ENCODE results near the gene MGARP.
"Not testable (repeated sequence)": the region's sequence is repeated elsewhere in the genome, so short reads cannot be mapped to it uniquely, and the experiment has no call there.

The MGARP gene

DNA sequence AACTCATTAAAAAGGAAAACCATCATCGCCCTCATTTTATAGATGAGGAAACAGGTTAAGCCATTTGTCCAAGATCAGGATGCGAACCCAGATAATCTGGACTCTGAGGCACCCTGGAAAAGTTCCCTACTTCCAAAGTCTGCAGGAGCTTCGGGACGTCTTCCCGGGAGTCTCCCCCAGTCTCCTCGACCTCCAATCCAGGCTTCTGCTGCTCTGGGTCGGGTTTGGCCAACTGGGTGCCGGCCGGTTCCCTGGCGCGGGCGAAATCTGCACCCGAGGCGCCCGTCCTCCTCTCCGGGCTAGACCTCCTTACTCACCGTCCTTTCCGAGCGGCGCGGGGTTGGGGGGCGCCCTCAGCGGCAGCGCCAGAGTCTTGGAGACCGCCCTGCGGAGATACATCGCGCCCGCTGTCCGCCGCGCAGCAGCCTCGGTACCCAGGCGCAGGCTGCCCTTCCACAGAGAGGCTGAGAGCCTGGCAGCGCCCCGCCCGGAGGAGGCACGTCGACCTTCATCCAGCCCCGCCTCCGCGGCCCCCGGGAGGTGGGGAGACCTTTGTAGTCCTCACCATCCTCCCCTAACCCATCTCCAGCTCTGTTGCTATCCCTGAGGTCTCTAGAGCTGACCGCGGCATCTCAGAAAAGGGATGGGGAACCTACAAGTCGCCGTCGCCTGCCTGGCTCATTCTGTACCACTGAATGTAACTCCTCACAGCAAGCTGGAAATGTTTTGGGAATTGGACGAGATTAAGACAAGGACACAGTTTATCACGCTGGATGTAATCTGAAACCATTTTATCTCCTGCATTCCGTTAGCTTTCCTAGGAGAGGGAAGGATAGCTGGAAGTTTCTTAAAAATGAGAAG lies at the start of gene MGARP:
Gene MGARP, minus strand, starts transcription at position 466 of the 861 bp plus-strand sequence. Its CDS starts 67 bp downstream, at position 399.
- in situ Hi-C loops (cut with MboI; ENCODE audit: low sequenced_read_pairs), result no loop called here

- in situ Hi-C loops (cut with MboI; ENCODE audit: low sequenced_read_pairs), result no loop called here
These were observed 49.7 kb upstream of the MGARP start for GRCh38 chr4:139329665-139330200.

DNA sequence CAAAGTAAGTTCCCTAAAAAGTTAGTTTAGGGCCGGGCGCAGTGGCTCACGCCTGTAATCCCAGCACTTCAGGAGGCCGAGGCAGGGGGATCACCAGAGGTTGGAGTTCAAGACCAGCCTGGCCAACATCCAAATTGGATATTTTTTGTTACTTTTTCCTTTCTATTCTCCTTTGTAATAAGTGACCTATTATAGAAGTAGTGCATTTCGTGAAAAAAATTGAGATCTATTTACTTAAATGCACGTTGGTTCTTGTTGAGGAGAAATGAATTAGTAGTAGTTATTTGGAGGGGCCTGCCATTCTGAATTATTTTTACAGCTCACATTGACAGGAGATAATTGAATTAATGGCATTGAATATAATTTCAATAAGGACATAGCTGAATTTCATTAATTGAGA lies 44.6 kb upstream of the MGARP start:
- in situ Hi-C loops (cut with MboI; ENCODE audit: low sequenced_read_pairs), result no loop called here

- in situ Hi-C loops (cut with MboI; ENCODE audit: low sequenced_read_pairs), result not testable (repeated sequence)
These were observed 42.5 kb upstream of the MGARP start for GRCh38 chr4:139322541-139322940.

DNA sequence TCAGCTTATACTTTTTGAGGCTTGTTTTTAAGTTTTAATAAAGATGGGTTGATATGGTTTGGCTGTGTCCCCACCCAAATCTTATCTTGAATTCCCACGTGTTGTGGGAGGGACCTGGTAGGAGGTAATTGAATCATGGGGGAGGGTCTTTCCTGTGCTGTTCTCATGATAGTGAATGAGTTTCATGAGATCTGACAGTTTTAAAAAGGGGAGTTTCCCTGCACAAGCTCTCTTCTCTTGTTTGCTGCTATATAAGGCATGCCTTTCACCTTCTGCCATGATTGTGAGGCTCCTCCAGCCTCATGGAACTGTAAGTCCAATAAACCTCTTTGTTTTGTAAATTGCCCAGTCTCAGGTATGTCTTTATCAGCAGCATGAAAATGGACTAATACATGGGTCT lies 42.0 kb upstream of the MGARP start:
- in situ Hi-C loops (cut with MboI; ENCODE audit: low sequenced_read_pairs), result not testable (repeated sequence)

DNA sequence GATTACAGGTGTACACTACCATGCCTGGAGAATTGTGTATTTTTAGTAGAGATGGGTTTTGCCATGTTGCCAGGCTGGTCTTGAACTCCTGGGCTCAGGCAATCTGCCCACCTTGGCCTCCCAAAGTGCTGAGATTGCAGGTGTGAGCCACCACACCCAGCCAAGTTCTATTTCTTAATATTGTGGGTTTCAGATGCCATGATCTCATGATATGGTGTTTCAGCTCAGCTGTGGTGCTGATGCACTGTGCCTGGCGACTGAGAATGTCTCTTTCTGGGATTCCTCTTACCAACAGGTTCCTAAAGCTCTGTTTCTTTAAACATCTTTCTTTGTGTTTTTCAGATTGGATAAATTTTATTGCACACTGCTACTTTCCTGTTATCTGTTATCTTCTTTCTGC lies 39.5 kb upstream of the MGARP start:
- in situ Hi-C loops (cut with MboI; ENCODE audit: low sequenced_read_pairs), result no loop called here

GRCh38 chr4:139317635-139318034 lies 37.6 kb upstream of the MGARP start:
- in situ Hi-C loops (cut with MboI; ENCODE audit: low sequenced_read_pairs), result no loop called here

GRCh38 chr4:139316733-139317132 lies 36.7 kb upstream of the MGARP start:
- in situ Hi-C loops (cut with MboI; ENCODE audit: low sequenced_read_pairs), result no loop called here

DNA sequence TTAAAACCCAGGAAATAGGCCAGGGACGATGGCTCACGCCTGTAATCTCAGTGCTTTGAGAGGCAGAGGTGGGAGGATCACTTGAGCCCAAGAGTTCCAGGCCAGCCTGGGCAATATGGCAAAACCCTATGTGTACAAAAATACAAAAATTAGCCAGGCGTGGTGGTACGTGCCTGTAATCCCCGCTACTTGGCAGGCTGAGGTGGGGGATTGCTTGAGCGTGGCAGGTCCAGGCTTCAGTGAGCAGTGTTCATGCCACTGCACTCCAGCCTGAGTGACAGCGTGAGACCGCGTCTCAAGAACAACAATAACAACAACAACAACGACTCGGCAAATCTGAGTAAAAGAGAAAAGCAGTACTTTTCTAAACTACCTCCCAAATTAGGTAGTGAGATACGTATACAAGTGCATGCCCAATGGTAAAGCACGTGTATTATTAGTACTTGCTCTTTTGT lies 35.2 kb upstream of the MGARP start:
- in situ Hi-C loops (cut with MboI; ENCODE audit: low sequenced_read_pairs), result no loop called here

DNA sequence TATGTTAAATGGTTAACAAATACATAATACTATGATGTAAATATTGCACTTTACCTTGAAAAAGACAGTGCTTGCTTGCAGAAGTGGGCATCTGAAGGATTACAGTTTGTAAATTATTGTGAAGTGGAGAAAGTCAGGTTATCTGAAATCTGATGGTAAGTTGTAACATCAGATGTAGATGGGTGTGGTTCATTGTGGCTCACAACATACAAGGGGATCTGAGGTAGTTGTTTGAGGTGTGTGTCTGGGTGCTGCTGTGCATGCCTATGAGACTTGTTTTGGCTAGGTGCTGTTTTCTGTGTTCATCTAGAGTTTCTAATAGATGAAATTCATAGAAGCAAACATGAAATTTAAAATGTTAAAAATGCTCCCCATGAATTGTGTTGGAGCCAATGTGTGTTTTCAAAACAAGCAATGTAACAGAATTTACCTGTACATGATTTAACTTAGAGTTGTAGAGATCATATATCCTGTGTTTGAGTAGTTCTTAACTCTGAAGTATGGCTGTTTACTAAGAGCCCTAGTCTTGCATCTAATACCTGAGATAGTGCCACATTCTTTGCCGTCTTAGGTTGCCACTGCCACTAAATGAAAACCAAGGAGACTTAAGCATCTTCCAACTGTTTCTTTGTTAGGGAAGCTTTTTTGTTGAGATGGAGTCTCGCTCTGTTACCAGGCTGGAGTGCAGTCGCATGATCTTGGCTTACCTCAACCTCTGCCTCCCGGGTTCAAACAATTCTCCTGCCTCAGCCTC lies 34.2 kb upstream of the MGARP start:
- in situ Hi-C loops (cut with MboI; ENCODE audit: low sequenced_read_pairs), result no loop called here

- in situ Hi-C loops (cut with MboI; ENCODE audit: low sequenced_read_pairs), result not testable (repeated sequence)
These were observed 33.4 kb upstream of the MGARP start for GRCh38 chr4:139313414-139313813.

DNA sequence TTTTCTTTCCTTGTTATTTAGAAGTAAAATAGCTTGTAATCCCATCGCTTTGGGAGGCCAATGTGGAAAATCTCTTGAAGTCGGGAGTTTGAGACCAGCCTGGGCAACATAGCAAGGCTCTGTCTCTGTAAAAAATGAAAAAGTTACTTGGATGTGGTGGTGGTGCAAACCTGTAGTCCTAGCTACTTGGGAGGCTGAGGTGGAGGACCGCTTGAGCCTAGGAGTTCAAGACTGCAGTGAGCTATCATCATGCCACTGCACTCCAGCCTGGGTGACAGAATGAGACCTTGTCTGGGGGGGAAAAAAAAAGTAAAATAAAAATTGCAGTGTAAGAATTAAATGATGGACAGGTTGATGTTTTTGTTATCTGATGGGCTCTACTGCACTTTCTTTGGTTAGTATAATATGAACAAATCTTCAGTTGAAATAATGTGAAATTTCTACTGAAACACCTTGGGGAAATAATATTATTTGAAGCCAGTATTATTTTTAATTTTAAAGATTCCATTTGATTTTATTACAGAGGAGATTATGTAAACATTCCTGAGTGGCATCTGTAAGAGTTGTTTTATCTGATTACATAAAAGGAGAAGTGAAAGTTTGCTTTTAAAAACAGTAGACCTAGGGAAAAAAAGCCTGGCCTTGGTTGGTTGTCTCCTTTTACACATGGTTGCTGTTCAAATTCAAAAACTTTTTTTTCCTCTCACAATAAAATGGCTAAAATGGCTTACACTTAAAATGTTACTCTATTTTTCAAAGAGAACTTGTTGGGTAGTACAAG lies 32.7 kb upstream of the MGARP start:
- in situ Hi-C loops (cut with MboI; ENCODE audit: low sequenced_read_pairs), result no loop called here

- in situ Hi-C loops (cut with MboI; ENCODE audit: low sequenced_read_pairs), result no loop called here
These were observed 31.9 kb upstream of the MGARP start for GRCh38 chr4:139311909-139312308.

GRCh38 chr4:139304920-139305319 lies 24.9 kb upstream of the MGARP start:
- in situ Hi-C loops (cut with MboI; ENCODE audit: low sequenced_read_pairs), result no loop called here

GRCh38 chr4:139301821-139302611 lies 22.0 kb upstream of the MGARP start, which contains the start of gene NDUFC1:
Gene NDUFC1 (minus strand): TSS chr4:139302477. CDS start chr4:139295798, 6,679 bp downstream.
- in situ Hi-C loops (cut with MboI; ENCODE audit: low sequenced_read_pairs), result no loop called here

GRCh38 chr4:139301113-139301820 lies 21.2 kb upstream of the MGARP start, which contains the start of gene NAA15:
Gene NAA15 (plus strand): TSS chr4:139301505. CDS start chr4:139301778, 273 bp downstream.
- in situ Hi-C loops (cut with MboI; ENCODE audit: low sequenced_read_pairs), result no loop called here

GRCh38 chr4:139300431-139301112 lies 20.5 kb upstream of the MGARP start:
- in situ Hi-C loops (cut with MboI; ENCODE audit: low sequenced_read_pairs), result no loop called here

DNA sequence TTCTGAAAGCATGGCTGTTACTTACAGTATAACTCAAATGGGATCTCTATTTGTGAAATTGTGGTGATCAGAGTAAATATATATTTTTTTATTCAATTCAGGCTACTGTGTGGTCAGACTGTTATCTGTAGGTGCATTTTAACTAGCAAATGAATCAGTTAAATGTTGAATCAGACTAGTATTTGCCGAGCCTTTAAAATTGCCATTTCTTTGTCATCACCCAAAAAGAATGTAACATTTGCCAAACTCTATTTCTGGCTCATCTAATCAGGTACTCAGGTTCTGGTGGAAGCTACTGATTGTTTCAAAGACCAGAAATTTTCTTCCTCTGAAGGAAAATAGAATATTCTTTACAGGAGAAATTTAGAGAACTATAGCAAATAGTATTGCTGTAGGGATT lies 19.5 kb upstream of the MGARP start:
- in situ Hi-C loops (cut with MboI; ENCODE audit: low sequenced_read_pairs), result no loop called here

DNA sequence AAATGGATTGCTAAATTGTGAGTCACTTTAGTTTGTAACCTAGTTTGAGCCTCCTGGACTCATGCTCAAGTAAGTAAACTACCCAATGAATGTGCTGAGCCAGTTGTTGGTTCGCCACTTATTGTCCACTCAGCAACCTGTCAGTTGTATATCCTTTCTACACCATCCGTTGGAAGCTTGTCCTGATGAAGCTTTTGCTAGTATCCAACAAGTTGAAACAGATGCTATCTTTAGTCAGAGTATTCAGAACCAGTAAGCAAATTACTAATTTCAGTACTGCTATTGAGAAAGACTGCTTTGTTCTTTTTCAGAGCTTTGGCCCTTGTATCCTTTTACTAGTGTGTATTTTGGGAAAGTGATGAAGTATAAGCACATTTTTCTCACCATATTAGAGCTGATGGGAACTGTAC lies 17.0 kb upstream of the MGARP start:
- in situ Hi-C loops (cut with MboI; ENCODE audit: low sequenced_read_pairs), result no loop called here
